ENCODE results near the gene LCN12.
A peak's percentile ranks its signal among the peaks of the same experiment; 100 is the strongest.

LCN12 gene

DNA sequence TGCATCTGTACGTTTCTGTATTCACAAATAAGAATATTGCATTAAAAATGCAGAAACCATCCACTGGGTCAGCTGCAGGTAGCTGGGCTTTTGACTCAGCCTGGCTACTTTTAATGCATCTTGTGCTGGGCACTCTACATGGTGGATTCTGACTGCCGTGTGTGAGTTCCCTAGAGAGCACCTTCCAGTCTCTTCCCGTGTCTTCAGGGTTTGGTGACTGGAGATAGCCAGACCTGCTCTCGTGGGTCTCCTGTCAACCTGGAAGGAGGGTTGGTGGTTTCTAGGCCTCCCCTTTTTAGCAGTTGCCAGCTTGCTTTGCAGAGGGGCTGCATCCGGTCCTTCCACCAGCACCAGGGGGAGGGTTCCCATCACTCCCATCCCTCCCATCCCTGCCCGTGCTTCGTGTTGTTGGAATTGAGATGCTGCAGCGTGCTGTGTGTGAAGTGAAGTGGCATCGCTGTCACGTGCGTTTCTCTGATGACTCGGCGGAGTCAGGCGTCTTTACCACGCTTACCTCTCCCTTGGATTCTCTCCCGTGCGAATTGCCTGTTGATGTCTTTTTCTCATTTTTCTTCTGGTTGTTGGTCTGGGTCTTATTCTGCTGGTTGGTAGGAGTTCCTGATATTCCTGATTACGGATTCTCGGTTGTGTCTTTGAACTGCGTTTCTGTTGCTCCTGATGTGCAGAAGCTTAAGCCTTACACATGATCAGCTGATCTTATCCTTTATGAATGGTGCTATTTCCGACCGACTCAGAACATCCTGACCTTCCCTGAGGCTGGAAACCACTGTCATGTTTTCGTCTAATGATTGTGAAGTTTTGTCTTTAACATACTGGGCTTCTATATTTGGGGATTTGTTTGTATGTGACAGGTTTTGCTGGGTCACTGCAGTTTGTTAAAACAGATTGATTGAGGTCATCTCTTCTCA, 24.5 kb upstream of the LCN12 start:
- no peak for DNase-seq

DNA sequence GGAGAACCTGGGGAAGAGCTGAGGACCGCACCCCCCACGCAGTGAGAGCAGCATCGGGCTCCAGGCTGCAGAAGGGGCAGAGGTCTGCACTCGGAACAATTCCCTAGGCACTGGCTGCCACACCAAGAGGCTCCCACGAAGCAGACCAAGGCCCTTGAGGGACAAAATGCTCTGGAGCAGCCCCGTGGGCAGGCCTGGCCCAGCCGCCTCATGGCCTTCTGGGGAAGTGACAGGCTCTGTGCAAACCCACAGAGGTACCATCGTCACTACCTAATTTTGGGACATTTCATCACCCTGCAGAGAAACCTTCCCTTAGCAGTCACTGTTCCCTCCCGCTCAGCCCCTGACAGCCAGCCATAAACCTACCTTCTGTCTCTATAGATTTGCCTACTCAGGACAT, 23.5 kb upstream of the LCN12 start:
- DNase-seq = no peak

DNA sequence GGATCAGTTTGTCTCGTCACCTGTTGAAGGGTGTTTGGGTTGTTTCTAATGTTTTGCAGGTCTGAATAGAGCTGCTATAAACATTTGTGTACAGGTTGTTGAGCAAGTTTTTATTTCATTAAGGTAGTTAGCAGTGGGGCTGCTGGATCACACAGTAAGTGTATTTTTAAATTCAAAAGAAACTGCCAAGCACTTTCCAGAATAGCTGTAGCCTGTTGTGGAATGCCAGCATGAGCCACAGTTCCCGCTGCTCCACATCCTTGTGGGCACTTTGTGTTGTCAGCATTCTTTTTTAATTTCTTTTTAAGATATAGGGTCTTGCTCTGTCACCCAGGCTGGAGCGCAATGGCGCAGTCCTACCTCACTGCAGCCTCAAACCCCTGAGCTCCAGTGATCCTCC, 22.1 kb upstream of the LCN12 start:
- DNase-seq = no peak

DNA sequence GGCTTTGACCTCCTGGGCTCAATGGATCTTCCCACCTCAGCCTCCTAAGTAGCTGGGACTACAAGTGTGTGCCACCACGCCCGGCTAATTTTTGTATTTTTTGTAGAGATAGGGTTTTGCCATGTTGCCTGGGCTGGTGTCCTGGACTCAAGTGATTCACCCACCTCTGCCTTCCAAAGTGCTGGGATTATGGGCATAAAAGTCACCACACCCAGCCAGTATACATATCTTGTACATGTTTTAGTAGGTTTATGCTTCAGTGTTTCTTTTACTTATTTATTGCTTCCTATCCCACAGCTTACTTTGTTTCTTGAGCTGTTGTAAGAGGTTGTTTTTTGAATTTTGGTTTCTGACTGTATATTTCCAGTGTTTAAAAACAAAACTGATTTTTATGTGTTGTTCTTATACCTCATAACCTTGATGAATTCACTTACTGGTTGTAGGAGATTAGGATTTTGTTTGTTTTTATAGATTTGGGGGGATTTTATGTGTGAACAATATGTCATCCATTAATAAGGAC, 20.4 kb upstream of the LCN12 start:
- DNase-seq = no peak

DNA sequence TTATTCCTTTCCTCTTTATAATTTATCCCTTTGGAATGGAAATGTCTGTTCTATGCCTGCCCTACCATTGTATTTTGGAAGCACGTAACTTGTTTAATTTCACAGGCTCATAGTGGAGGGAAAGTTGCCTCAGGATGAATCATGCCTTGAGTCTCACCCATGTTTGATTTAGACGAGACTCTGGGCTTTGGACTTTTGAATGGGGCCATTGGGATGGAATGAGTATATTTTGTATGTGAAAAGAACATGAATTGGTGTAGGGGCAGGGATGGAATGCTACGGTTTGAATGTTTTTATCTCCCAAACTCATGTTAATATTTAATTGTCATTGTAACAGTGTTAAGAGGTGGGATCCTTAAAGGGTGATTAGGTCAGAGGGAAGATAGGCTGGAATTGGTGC, 17.8 kb upstream of the LCN12 start:
- DNase-seq = no peak

DNA sequence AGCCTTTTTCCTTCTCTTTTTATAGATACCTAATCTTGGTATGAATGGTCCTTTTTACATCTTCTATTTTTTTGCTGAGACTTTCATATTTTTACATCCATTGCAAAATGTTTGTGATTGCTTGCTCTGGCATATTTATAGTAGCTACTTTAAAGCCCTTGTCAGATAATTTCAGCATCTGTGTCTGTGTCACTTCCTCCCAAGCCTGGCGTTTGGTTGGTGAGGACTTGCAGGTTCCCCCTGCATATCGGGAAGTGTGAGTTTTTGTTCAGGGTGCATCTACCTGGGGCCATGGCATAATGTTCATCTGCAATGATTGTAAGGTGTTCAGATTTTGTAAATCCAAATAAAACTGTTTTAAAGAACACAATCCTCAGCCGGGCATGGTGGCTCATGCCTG, 16.4 kb upstream of the LCN12 start:
- DNase-seq = no peak

DNA sequence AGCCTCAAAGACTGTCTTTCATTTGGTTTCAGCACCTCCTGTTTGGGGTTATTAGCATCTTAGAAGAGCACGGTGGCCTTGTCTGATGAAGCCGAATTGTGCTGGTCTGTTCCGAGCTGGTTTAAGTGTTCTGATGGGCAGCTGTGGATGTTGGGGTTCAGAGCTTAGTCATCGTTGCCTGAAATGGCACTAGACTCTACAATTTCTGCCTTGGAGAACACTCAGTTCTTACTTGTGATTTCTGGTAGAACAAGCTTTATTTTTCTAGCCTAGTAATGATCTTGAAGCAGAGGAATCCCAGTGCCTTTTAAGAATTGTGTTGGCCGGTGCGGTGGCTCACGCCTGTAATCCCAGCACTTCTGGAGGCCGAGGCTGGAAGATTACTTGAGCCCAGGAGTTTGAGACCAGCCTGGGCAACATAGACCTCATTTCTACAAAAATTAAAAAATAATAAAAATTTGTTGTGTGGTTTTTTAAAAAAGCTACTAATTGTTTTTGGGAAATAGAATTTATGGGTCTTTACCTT, 15.4 kb upstream of the LCN12 start:
- no peak for DNase-seq

DNA sequence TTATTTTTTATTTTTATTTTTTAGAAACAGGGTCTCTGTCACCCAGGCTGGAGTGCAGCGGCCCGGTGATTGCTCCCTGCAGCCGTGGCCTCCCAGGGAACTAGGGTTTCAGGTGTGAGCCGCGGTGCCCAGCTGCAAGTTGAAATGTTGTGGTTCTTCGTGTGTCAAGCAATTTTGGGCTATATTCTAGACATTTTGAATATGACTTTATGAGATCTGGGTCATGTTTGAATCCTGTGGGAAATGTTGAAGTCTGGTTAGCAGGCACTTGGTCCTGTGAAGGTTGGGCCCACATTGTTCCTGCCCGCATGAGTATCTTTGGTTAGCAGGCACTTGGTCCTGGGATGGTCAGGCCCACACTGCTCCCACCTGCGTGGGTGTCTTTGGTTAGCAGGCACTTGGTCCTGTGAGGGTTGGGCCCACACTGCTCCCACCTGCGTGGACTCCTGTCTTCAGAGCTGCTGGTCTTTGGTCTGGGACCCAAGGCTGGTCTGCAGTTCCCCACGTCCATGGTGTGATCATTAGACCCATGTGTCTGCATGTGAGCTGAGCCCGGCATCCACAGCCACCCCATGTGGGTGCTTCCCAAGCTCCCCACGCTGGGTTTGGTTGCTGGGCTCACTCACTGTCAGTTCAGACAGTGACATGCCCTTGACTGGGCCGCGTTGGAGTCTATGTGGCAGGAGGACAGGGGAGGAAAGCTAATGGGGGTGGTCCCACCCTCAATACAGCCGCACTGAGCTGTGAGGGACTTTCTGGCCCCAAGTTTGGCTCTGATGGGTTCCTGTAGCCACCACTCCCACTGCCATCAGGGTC, 14.7 kb upstream of the LCN12 start:
- no peak for DNase-seq

DNA sequence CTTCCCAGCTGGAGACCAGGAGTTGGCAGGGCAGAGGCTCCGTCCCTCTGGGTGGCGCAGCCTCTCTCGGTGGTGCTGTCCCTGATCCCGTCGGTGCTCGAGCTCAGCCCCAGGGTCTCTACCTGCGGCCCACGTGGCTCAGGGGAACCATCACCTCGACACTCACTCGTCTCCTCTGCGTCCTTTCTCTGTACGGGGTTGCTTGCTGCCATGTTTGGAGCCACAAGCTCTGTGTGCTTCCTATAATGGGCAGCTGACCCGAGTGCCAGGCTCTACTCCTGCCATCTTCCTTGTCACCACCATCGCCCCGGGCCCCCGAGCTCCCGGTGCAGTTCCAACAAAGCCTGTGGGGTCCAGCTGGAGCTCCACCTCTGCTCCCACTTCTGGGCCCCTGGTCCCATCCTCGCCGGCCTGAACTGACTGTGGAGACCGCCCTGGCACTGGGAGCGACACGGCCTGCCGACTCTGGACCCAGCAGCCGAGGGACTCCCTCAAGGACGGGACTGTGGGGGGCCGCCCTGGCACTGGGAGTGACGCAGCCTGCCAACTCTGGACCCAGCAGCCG, 12.6 kb upstream of the LCN12 start:
- no peak for DNase-seq

DNA sequence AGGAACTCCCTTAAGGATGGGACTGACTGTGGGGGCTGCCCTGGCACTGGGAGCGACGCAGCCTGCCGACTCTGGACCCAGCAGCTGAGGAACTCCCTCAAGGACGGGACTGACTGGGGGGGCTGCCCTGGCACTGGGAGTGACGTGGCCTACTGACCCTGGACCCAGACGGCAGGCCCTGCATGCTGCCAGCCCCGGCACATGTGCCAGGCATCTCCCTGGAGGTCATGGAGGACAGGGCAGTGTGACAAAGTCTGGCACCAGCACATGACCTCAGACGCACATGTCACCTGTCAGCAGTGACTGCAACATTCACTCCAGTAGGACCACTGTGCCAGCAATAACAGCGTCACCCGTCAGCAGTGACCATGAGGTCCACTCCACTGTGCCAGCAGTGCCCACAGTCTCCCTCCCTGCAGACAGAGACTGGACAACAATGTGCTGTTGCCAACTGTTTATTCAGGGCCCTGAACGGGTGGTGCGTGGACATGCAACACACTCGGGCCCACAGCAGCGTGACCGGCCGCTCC, 12.0 kb upstream of the LCN12 start:
- DNase-seq = no peak

DNA sequence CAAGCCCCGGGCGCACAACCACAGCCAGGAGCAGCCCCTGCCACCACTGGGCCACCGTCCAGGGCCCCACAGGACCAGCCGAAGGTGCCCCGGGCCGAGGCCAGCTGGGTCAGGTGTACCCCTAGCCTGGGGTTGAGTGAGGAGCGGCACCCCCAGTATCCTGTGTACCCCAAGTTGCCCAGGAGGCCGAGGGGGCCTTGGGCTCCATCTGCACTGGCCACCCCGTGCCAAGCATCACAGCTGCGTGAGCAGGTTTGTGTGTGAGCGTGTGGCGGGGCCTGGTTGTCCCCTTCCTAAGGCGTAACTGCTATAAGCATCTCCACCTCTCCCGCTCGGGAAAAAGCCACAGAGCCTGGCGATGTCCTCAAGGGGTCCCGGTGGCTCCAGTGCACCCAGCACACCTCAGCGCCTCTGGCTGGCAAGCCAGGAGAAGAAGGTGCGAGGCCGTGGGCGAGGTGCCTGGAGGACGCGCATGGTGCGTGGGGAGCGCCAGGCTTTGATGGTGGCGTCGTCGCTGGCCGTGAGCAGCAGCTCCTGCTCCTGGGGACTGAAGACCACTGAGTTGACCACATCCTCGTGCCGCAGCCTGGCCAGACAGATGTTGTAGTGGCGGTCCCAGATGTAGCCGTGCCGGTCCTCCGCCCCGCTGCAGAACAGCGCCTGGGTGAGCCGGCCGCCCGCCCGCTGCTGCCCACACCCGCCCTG, 11.4 kb upstream of the LCN12 start:
- no peak for DNase-seq

DNA sequence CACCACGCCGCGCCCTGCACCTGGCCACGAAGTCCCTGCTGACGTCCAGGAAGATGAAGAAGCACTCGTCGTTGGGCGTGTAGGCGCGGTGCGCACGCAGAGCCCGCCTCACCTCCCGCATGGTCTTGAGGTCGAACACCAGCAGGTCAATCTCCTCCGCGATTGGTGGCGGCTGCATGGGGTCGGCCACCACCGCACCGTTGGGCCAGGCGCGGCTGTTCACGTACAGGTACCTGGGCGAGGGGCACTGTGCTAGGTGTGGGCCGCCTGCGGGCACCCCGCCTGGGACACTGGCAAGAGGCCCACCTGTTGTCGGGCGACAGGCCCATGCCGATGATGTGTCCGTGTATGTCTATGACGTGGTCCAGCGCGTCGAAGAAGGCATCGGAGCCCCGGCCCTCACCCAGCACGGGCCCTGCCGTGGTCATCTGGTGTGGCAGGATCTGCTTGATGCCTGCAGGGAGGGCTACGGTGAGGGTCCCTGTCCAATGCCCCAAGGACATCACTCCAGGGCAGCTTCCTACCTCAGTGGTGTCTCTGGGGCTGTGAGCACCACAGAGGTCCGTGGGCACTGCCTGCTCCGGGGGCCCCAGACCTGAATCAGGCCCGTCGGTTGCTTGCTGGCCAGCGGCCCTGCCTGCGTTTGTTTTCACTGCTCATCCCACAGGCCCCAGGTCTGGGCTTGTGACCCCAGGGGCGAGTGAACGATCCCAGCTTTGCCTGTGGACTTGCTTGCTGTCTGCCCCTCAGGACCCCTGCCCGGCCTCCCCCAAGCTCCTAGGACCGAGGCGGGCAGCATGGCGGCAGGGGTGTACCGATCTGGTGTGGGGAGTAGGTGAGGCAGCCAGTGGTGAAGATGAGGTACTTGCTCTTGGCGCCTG, 10.6 kb upstream of the LCN12 start:
- DNase-seq = no peak

DNA sequence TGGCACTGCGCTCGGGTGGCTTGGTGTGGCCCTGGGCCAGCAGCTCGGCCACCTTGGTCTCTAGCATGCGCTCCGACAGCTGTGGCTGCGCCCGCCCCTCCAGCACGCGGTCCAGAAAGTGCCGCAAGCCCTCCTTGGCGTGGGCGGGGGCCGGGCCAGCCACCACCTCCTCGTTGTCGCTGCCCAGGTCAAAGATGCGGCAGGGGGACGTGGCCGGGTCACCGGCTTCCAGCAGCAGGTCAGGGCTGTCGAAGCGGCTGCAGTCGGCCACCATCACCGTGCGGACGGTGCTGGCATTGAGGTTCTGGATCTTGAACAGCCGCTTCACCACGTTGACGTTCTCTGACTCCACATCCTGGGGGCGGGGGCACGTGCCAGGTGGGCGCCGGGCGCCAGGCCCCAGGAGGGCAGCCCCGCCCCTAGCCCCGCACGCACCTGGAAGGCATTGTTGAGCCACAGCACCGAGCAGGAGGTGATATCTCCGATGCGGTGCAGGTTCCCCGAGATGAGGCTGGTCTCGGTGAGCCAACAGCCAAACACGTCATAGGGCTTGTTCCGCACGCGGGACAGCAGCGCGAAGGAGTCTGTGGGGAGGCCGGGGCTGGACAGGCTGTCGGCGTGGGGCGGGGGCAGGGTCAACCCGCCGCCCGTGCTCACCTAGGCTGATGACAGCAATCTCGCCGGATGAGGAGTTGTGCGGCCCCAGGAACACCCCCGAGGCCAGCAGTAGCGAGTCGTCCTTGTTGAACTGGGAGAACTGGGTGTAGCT, 9.8 kb upstream of the LCN12 start:
- DNase-seq = no peak

DNA sequence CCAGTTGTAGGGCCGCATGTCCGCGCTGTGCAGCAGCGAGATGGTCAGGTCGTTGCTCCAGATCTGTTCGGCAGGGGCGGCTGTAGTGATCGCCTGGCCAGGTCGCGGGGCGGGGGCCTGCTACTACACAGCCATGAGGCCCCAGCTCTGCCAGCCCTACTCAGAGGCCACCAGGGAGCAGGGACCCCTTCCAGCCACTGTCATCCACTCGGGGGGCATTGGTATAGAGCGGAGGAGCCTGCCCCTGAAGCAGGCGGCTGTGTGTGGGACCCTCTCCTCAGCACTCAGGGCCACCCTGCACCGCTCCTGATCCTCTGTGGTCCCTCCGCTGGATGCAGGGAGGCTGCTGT, 9.2 kb upstream of the LCN12 start:
- DNase-seq = no peak

DNA sequence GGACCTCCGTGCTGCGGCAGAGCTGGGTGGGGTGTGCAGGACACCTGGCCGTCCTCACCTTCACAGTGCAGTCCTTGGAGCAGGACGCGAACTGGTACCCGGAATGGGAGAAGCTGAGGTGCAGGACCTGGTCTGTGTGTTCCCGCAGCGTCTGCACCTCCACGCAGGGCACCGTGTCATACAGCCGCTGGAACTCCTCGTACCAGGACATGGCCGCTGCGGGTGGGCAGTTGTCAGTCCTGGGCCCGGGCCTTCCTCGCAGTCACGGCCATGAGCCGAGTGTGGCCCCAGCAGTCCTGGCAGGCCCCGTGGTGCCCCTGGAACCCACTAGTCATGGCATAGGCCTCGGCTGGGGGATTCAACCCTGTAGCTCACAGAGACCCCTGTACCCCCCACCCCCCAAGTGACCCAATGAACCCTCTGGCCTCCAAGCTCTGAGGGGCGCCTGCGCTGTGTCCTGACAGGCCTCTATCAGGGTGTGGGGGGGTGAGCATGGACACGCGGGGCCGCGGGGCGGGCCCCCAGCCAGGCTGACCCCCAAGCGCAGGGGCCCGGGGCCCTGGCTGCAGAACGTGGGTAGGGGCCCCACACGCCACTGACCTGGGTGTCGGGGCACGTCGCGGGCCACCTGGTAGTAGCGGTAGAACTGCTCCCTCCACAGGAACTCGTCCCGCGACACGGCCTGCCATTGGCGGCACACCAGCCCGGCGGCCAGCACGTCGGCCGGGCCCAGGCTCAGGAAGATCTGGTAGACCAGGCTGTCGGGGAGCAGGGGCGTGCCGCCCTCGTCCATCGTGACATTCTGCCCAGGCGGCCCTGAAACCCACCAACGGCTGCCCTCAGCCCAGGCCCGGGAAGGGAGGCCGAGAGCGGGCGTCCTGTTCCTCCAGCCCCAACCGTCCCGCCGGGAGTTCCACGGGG, 8.5 kb upstream of the LCN12 start:
- no peak for DNase-seq

DNA sequence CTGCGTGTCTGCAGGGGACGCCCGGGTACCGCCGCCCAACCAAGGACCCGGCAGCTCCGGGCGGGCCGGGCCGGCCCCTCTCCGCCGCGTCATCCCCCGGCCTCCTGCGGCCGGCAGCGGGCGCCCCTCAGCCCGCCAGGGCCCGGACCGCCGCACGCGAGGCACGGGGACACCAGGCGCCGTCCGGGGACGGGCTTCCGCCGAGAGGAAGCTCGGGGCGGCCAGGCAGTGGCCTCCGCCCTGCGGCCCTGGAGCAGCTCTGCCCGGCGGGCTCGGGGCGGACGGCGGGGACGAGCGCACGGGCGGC, 7.9 kb upstream of the LCN12 start:
- no peak for DNase-seq

DNA sequence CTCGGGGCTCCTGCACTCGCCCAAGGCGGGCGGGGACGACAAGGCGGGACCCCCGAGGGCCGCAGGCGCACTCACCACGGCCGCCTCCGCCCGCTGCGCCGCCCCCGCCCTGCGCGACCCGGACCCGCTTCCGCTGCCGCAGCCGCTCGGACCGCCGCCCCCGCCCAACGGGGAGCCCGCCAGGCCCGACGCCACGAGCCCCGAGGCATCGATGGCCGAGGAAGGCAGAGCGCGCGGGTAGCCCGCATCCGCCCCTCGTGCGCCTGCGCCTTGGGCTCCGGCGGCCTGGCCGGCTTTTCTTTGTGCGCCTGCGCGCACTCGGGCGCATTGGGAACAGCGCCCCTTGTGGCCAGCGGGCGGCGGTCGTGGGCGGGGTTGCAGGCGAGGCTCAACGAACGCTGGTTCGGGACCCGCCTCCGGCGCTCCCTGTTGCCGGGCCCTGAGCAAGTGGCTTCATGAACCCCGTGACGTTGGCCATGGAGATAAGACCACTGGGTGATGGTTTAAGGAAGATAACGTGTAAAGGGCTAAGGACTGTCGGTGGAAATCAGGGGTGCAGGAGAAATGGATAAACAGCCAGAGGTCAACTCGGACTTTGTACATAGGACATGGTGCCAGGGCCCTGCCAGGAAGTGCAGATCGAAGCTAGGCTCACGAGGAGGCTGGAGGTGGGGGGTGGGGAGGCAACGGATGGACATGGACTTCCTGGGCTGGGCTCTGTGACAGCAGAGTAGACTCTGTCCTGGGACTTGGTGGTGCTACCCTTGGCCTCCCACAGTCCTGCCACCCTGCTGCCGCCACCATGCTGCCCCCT, 7.3 kb upstream of the LCN12 start, which contains the start of the genes C8G and FBXW5:
Gene C8G (plus strand): TSS at position 725 of the 814 bp plus-strand sequence. CDS start 78 bp downstream, at position 803.
Gene FBXW5 (minus strand): TSS at position 220 of the 814 bp plus-strand sequence. CDS start 655 bp downstream, outside the sequence.
- DNase-seq = peak; percentile 93

All from GDM1 (cell line).